Measurements from ENCODE around the gene PTPRT.

DNA sequence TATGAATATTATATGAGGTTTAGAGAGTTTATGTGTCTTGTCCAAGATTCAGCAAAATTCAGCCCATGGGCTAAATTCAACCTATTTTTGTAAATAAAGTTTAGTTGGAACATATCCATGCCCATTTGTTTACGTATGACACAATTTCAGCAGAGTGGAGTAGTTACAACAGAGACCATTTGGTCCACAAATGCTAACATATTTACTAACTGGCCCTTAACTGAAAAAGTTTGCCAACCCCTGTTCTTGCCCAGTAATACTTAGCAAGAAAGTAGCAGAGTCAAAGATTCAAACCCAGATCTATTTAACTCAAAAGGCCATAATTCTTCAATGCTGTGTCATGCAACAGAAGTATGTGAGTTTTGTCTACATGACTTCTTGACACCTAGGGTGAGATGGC is 561.0 kb downstream of the PTPRT start:
- TF ChIP-seq POLR2AphosphoS5 (IDR thresholded peaks at IDR 0.05) (no peak), EP300 (IDR thresholded peaks at IDR 0.05; ENCODE audit: low read depth) (no peak)

Measured in transverse colon (tissue), 3 donors.